ENCODE data around the gene STAMBPL1. TPM values are rescaled to one million over a fixed set of nuclear protein-coding genes. Genes with fewer than 3 reads are reported as not detected.
A peak's percentile ranks its signal among the peaks of the same experiment; 100 is the strongest.
"Not testable (repeated sequence)": the region's sequence is repeated elsewhere in the genome, so short reads cannot be mapped to it uniquely, and the experiment has no call there.

STAMBPL1 gene
- total RNA-seq, 1 donor from 2014 or later, result 13.6 TPM

DNA sequence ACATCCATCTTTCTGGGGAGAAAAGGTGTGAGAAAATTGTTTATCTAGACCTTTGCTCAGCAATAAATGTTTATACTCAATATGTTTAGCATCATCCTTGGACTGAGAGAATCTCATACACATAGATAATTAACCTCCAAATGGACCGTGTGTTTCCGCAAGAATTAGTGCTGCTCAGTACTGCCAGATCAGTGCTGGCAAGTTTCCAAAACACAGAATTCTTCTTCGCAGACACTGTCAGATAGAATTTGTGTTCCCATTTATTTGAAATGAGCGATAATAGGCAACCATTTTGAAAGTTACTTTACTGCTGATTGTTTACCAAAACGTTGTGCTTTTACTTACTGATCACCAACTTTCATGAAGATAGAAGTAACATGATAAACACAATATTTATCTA lies 33.7 kb downstream of the STAMBPL1 start:
- intact Hi-C loops (cut with DNase I), result no loop called here
- ATAC-seq (no peak), DNase-seq (ENCODE audit: low spot score) (no peak)

DNA sequence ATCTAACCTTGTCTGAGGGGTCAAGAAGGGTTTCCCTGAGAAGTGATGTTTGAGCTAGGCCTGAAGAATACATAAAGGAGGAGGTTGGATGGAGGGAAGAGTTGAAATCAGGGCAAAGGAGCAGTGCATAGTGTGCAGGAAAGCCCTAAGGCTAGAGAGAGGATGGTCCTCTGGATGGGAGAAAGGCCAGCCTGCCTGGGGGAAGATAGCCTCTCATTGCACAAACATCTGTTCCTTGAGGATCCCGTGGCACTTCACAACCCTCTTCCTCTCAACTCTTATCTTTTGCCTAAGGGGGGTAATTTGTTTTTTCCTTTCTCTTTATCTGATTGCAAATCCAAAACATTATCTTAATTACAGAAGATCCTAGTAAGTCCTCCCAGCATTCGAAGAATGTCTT lies 35.7 kb downstream of the STAMBPL1 start:
- intact Hi-C loops (cut with DNase I), result no loop called here
- DNase-seq (ENCODE audit: low spot score) (no peak), ATAC-seq (no peak)

DNA sequence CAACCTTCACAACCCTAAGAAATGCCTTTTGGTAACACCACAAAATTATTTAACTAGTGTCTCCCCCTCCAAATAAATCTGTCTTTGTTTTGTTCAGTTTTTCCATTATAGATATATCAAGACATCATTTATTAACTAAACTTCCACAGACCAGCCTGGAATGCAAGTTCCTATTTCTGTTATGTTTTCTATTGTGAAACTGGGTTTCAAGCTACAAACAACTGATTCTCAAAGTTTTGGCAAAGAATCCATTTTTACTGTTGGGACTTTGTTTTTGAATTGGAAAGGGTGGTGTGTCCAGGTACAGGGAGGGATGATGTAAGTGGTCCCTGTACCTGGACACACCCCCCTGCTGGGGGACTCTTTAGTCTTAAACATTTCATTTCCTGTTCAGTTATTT lies 36.2 kb downstream of the STAMBPL1 start:
- ATAC-seq (no peak), DNase-seq (ENCODE audit: low spot score) (no peak)
- intact Hi-C loops (cut with DNase I), result no loop called here

DNA sequence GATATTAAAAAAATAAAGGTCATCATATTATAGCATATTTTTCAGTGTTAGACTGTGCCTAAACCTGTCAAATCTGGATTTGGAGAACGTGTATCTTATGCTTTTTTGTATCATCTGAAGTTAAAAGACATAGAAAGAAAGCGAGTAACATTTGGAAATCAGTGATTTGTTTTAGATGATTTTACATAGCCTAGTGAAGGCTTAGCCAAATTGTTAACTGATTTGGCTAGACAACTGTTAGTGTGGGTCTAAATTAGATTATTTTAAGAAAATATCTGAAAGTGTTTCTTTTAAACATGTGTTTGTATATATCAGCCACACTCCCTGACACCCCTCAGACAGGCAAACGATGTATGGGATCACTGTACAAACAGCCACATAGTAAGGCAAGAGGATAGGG lies 36.9 kb downstream of the STAMBPL1 start:
- no peak for ATAC-seq
- DNase-seq (ENCODE audit: low spot score), result no peak
- intact Hi-C loops (cut with DNase I), result no loop called here

DNA sequence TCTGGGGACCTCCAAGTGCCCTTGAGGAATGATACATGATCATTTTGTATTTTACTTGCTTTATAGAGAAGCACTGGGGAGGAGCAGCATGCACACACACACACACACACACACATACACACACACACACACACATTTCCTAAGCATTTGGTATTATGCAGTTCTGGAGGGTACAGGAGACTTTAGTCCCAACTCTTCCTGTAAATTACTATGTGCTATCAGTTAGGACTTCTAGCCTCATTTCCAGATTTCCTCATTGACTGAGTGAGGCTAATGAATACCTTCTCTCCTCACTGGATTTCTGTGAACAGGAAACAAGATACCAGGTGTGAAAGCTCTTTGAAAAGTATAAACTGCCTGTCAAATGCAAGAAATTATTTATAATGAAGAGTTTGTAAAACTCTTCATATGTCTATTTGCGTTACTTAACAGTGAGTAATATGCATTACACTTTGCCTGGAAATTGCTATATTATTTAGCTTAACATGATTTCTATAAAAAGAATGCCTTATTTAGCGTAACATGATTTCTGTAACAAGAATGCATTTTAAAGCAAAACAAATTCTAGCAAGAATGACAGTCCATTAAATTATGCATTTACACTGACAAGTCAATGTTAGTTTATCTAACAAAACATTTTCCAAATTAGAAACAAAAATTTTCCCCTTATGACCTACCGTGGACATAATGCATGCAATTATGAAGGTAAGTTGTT lies 38.3 kb downstream of the STAMBPL1 start:
- intact Hi-C loops (cut with DNase I), result no loop called here
- no peak for DNase-seq (ENCODE audit: low spot score)
- no peak for ATAC-seq

DNA sequence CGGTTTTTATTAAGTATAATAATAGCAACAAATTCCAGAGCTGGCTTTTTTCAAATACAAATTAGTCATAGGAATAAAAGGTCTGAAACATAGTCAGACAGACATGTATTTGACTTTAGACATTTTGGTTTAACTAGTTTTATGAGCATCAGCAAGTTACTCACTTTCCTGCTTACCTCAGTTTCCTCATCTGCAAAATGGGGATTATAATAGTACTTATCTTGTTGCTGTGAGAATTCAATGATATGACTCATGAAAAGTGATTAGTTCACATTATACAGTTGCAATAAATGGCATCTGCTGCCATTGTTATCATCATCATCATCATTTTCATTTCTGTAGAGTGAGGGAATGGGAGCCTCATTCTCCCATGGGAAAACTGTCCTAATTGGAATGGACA lies 39.0 kb downstream of the STAMBPL1 start:
- intact Hi-C loops (cut with DNase I), result no loop called here
- DNase-seq (ENCODE audit: low spot score) (no peak), ATAC-seq (no peak)

DNA sequence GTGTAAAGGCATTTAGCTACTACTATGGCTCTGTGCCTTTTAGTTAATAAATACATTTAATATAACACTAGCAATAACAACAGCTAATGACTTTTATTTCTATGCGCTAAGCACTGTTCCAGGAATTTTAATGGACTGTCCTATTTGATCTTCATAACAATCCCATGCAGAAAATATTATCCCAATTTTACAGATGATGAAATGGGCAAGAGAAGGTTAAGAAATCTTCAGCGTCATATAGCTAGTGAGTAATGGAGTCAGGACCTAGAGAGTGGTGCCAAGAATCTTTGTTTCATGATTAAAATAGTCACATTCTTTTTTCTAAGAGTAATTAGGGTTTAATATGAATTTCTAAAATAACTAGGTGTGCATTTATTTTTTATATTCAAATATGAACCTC lies 40.2 kb downstream of the STAMBPL1 start:
- no peak for DNase-seq (ENCODE audit: low spot score)
- no peak for ATAC-seq
- intact Hi-C loops (cut with DNase I), result no loop called here

DNA sequence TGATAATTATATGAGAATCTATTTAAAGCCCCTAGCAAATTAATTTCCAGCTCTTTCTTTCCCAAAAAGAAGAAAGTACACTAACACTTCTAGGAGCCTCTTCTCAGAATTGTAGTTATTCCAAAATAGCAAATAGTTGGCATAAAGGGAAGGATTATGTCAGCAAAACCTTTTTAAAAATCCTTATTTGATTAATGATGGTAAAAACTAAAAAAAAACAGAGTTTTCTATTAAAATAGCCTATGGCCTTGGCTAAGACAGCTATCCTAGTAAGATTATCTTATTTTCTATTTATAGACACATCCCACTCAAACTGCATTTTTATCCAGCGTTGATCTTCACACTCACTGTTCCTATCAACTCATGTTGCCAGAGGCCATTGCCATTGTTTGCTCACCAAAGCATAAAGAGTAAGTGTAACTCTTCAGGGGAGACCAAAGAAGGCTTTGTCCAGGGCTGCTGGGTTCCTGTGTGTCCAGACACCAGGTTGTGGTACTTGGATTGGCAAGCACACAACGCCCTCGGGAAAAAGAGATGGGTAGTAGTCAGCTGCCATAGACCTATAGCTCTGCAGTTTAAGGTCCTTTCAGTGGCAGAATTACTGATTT lies 41.0 kb downstream of the STAMBPL1 start:
- intact Hi-C loops (cut with DNase I), result no loop called here
- DNase-seq (ENCODE audit: low spot score) (no peak), ATAC-seq (no peak)

DNA sequence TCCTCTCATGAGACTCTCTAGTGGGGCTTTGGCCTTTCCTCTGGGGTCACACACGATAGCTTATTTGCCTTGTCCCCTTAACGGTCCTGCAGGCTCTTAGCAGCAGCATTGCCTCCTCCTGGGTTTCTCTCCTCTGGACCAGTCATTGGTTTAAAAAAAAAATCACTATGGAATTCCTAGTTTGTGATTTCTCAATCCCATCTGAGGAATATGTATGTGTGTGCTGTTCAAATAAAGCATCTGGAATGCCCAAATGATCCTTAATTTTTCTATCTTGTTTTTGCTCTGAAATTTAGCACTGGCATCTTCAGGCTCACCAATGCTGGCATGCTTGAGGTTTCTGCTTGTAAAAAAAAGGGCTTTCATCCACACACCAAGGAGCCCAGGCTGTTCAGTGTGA lies 42.0 kb downstream of the STAMBPL1 start:
- DNase-seq (ENCODE audit: low spot score) (no peak), ATAC-seq (no peak)
- intact Hi-C loops (cut with DNase I), result no loop called here

DNA sequence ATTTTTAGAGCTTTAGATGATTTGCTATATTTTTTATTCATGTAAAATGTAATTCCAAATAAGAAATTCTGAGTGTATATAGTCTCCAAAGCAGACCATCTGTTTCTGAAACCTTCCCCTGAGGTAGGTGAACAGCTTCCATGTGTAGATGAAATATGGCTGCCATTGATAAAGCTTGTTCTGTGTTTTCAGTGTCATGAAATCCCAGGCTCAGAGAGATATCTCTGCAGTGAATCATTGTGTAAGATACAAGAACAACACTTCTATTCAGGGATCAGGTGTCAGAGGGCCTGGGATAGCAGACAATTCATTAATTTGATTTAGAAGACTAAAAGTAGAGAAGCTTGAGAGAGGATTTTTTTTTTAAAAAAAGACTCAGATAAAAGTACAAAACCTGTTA lies 43.5 kb downstream of the STAMBPL1 start:
- DNase-seq (ENCODE audit: low spot score), result no peak
- intact Hi-C loops (cut with DNase I), result no loop called here
- ATAC-seq, result no peak

DNA sequence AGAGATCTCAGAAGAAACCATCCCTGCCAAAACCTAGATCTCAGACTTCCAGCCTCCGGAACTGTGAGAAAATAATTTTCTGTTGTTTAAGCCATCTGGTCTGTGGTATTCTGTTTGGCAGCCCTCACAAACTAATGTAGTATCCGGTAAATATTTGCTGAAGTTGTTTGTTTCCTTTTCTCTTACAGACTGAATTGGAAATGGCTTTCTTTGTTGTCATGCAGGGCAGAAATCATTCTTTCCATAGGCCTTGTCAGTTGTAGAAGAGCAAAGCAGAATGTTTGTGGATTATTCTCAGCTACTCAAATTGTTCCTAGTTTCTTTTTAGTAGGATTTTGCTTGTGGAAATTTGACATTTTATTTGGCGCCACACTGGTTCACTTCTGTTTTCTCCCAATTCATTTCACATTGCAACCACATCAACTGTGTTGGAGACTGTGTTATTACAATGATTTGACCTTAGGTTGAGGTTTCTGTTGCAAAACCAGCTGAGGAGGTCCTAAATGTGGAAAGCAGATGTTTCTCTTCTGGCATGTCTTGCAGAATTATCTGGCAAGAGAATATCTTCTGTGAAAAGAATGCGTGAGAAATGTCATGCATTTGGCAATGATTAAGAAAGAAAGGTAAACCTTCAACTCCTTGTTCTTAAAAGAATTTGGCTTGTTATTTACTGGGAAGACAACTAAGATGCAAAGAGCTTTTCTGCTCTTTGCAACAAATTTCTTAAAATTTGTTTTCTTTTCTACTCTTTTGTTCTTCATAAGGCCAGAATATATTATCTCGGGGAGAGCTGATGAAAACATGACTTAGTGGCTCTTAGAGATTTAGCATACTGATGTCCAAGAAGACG lies 46.7 kb downstream of the STAMBPL1 start:
- DNase-seq (ENCODE audit: low spot score), result no peak
- intact Hi-C loops (cut with DNase I), result no loop called here
- peak; percentile 95 for ATAC-seq

DNA sequence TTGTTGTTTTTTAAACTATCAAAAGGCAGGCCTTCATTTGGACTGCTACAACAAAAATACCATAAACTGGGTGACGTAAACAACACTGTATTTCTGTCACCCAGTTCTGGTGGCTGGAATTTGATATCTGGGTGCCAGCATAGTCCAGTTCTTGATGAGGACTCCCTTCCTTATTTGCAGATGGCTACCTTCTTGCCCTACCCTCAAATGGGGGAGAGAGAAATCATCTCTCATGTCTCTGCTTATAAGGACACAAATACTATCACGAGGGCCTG lies 47.3 kb downstream of the STAMBPL1 start:
- no peak for DNase-seq (ENCODE audit: low spot score)
- intact Hi-C loops (cut with DNase I), result no loop called here
- peak; percentile 6 for ATAC-seq

DNA sequence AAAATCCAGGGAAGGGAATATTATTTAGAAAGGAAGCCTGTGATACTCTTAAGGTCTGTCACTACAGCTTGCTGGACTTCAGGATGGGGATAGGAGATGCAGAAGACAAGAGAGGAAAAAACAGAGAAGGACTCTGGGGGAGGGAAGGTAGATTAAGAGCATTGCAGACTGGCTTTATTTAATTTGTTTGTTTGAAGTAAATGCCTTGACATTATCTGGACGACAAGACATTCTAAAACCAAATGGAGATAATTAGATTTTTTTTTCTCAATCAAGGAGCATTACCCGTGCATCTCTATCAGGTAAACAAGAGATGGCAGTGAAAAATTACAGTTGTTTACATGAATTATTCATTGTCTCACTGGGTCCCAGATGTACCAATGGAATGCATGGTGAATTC lies 48.2 kb downstream of the STAMBPL1 start:
- DNase-seq (ENCODE audit: low spot score) (no peak), ATAC-seq (no peak)
- intact Hi-C loops (cut with DNase I), result no loop called here

DNA sequence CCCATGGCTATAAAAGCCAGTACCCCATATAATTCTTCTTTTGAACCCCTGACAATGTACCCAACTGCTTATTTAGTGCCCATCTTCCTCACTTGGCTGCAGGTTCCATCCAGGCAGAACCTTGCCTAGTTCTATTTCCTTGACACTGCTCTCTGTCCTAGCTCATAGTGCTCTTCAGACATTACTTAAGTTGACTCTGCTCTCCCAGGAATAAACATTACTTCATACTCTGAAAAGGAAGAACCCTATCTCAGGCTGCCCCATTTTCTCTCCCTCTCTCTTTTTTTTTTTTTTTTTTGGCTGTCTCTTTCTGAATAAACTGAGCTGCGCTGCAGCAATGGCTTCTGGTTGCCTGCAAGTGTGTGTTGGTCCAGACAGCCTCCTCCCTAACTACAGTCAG lies 51.5 kb downstream of the STAMBPL1 start:
- no peak for DNase-seq (ENCODE audit: low spot score)
- peak; percentile 35 for ATAC-seq
- intact Hi-C loops (cut with DNase I), result loop anchor here (5.0 to 10.0 kb wide), 3 partner anchors 53 to 283 kb away; no protein-coding TSS in a partner anchor

DNA sequence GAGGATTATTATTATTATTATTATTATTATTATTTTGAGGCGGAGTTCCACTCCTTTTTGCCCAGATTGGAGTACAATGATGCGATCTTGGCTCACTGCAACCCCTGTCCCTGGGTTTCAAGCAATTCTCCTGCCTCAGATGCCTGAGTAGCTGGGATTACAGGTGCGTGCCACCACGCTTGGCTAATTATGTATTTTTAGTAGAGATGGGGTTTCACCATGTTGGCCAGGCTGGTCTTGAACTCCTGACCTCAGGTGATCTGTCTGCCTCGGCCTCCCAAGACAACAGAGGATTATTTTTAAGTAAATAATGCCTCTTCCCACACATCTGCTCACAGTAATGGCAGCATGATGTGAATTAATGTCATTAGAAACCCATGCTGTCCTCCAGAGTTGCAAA lies 52.0 kb downstream of the STAMBPL1 start:
- DNase-seq (ENCODE audit: low spot score); ATAC-seq: not testable (repeated sequence)
- intact Hi-C loops (cut with DNase I), result loop anchor here (5.0 to 10.0 kb wide), 3 partner anchors 53 to 283 kb away; no protein-coding TSS in a partner anchor

DNA sequence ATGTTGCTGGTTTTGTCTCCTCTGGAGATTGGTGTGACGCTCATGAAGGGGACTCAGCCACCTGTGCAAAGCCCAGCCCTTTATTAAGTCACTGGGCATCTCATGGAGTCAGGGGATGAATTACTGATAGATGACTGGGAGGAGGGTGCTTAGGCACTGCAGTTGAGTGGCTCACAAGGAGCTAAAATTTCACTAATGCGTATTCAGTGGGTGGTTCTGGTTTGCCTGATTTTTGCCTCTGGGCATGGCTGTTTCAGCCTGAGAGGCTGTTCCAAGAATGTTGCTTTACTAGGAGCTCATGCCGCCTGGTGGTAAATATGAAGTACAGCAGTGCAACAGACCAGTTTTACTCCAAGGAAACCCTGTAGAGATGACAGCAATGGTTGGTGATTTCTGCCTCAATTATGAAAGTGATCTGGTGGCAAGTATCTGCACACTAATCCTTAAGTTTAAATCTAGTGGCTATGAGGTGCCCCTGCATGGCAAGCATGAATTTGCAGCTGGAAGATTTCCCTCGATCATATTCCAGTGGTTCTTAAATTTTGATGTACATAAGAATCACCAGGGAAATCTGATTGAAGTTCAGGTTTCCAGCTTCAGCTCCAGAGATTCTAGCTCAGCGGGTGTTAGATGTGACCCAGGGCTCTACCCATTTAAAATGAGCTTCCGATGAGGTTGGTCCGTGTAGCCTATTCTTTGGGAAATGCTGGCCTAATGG lies 52.7 kb downstream of the STAMBPL1 start:
- ATAC-seq, result peak; percentile 78
- intact Hi-C loops (cut with DNase I), result loop anchor here (5.0 to 10.0 kb wide), 3 partner anchors 52 to 282 kb away; no protein-coding TSS in a partner anchor
- DNase-seq (ENCODE audit: low spot score), result no peak

DNA sequence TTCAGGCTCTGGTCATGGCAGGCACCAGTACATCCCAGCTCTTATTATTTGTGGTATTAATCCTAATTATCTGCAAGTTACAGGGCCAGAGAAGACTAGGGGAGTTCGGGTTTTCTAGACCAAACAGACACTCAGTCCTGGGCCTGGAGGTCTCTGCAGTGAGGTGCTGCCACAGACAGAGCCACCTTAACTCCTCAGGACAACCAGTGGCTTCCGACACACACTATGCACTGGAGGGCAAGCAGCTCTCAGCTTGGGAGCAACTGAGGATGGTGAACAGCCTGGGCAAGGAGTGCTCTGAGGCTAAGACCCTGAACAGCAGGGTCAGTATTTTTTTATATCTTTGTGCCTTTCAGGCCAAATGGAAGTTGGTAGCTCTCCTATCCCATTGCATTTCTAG lies 53.5 kb downstream of the STAMBPL1 start:
- ATAC-seq (no peak), DNase-seq (ENCODE audit: low spot score) (no peak)
- intact Hi-C loops (cut with DNase I), result loop anchor here (5.0 to 10.0 kb wide), 3 partner anchors 51 to 281 kb away; no protein-coding TSS in a partner anchor

DNA sequence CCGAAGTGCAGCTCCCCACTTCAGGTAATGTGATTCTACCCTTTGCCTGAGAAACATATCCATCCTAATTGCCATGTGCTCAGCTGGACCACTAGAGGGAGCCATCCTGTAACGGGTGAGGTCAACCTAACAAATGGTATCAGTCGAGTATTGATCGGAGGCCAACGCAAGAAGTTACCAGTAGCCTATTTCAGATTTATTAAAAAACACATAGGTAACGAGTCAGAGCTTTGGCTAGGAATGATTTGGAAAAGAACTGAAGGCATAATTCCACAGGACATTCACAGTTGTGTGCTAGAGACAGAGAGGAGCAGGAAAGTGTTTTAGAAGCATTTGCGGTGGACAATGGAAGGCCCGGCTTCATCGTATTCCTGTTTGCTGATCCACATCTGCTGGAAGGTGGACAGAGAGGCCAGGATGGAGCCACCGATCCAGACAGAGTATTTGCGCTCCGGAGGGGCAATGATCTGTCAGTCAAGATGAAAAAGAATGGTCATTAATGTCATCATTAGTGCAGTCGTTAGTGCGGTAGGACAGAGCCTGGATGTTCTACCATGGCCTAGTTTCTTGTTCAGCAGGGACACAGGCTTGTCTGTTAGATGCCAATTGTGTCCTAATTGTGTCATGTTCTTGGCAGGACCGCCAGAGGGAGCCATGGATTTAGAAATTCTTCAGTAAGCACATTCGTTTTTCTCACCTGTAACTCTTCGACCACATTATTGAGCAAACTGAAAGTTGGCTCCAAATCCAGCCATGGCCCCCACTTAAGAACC lies 55.0 kb downstream of the STAMBPL1 start:
- intact Hi-C loops (cut with DNase I), result loop anchor here (5.0 to 10.0 kb wide), 3 partner anchors 50 to 280 kb away; no protein-coding TSS in a partner anchor
- DNase-seq (ENCODE audit: low spot score) (peak; percentile 85), ATAC-seq (peak; percentile 74)

DNA sequence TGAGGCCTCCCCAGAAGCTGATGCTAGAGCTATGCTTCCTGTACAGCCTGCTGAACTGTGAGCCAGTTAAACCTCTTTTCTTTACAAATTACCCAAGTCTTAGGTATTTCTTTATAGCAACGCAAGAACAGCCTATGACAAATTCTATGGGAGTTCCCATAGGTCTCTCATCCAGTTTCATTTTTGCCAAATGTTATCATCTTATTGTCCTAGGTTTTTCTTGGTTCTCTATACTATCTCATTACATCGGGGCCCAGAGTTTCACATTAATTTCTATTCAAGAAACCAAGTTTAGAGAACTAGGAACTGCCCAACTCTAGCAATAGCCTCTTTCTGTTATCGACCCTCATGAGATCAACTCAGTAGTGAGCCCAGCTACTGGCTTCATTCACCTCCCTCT lies 56.6 kb downstream of the STAMBPL1 start:
- intact Hi-C loops (cut with DNase I), result loop anchor here (10.0 kb wide), 2 partner anchors 48 to 278 kb away; no protein-coding TSS in a partner anchor
- no peak for DNase-seq (ENCODE audit: low spot score)

More for the DNA sequence above, 56.6 kb downstream of the STAMBPL1 start:
- ATAC-seq, result no peak
